Stimulated activated CD4-positive, alpha-beta T cell treated with anti-CD3 and anti-CD28 coated beads, Interleukin-1b, Interleukin-23, amount 100 ng/mL, for 4 hours (primary cell): ENCODE measurements around the gene DYNLT1.

Source experiments
- DNase-seq, 2 donors: peaks; one replicate each; pipeline ENCODE4 v3.0.0-alpha.2; 2020; ENCODE audit warnings: low read depth in 2 of 2

The DYNLT1 gene

DNA sequence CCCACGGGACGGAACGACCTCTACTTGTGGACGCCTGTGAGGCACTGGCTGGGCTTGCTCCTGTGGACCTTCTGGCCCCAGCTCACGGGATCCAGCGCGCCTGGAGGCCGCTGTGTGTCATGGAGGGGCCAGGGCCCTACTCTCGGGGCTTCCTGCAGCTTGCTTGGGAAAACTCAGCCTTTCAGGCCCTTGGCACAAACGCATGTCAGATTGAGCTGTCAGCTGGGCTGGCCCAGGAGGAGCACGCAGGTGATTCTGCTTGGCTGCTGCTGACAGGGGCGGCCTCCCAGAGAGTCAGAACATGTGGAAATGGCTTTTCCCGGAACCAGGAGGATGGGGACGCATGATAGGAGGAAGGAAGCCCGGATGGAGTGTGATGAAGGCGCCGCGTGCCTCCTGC is 44.9 kb downstream of the DYNLT1 start:
- no peak for DNase-seq

DNA sequence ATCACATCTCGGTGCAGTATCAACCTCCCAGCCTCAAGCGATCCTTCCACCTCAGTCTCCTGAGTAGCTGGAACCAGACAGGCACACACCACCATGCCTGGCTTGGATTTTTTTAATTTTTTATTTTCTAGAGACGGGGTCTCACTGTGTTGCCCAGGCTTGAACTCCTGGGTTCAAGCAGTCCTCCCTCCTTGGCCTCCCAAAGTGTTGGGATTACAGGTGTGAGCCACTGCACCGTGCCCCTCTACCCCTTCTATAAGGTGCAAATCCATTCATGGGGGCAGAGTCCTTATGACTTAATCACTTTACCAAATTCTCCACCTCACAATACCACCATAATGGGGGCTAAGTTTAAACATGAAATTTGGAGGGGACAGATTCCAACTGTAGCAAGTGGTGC is 47.0 kb downstream of the DYNLT1 start:
- no peak for DNase-seq

DNA sequence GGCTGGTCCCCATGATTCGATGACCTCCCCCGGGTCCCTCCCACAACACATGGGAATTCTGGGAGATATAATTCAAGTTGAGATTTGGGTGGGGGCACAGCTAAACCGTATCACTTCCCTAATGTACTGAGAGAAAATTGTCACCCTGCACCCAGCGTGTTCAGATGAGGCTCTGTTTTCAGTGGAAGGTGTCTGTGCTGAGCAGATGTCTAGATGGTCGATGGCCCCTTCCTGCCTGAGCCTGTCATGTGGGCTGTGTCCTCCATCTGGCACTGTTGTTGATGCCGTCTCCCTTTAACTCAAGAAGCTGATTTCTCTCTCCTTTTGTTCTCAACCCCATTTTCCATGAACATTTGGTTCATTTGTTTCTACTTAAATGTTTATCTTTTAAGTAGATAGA is 47.7 kb downstream of the DYNLT1 start:
- DNase-seq: no peak

DNA sequence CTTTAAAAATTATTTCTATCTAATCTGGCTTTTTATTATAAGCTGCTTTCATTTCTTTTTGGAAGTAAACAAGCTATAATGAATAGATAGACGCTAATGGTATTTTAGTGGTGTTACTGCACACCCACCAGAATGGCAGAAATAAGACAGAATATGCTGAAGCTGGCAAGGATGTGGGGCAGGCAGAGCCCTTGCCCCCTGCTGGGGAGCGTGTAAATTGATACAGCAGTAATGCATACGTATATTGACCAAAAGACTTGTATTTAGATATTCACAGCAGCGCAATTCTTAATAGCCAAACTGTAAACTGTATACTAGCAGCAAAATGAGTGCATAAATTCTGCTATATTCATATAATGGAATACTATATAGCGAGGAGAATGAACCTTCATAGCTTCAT is 49.3 kb downstream of the DYNLT1 start:
- DNase-seq: no peak

DNA sequence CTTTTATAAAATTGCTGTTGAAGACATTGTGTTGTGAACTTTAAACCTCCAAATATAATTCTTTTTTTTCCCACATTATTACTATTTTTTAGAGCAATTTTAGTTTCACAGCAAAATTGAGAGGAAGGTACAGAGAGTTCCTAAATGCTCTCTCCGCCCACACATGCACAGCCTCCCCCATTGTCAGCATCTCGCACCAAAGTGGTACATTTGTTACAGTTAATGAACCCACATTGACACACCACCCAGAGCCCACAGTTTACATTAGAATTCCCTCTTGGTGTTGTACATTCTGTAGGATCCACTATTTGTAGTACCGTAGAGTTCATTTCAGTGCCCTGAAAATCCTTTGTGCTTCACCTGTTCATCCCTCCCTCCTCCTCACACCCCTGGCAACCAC is 50.9 kb downstream of the DYNLT1 start:
- DNase-seq: no peak

DNA sequence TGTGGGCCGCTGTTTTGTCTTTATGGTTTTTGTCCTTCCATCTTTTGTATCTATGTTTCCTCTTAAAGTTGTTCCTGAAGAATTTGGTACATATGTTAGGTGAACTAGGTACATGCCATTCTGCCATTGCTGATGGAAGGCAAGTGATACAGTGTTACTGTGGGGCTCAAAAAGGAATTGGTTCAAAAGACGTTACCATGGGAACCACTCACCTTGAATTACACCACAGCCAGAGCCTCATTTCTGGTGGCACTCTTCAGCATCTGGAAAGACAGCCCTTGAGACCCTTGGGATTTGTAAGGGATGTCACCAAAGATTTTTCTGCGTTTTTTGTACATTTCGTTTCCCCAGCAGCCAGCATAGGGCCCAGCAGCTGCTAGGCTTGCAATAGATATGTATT is 52.7 kb downstream of the DYNLT1 start:
- DNase-seq: no peak

DNA sequence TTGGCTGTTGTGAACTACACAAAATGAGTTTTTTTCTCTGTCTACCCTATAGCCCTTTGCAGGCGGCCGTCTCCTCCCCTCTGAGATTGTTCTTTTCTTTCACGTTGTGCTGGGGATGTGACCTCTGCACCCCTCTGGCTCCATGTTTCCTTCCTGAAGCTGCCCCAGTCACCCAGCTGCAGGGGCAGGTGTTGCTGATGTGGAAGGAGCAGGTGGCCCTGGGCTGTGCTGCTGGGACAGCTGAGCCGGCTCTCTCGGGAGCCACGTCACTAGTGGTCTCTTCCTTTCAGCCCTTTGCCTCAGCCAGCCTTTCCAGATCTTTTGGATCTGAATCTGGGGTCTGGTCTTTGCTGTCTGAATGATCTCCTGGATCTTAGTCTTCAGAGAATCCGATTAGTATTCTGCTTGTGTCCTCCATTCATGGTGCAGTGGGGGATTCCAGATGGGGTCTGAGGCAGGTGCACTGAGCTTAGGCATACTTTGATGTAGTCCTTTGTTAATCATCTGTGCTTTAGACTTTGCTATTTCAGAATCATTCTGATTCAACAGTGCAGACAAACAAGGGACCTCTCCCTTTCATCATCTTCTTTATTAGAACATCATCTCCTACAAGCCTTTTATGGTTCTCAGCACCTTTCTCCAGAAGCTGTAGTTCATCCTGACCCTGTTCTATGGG is 53.3 kb downstream of the DYNLT1 start:
- DNase-seq: no peak

DNA sequence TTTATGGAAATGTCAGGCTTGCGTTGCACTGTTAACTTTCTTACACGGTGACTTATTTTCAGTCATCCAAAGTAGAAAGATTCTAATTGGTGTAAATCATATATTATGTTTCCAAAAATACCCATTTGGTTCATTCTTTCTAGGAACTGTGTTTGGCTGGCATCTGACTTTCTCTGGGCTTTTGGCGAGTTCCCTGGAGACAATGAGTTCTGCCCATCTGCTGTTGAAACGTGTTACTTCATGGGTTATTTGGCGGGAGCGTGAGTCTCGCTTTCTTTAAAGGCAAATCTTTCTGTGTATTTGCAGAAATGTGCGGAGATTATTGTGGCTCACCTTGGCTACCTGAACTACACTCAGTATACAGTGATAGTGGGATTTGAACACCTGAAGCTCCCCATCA is 55.2 kb downstream of the DYNLT1 start:
- no peak for DNase-seq

DNA sequence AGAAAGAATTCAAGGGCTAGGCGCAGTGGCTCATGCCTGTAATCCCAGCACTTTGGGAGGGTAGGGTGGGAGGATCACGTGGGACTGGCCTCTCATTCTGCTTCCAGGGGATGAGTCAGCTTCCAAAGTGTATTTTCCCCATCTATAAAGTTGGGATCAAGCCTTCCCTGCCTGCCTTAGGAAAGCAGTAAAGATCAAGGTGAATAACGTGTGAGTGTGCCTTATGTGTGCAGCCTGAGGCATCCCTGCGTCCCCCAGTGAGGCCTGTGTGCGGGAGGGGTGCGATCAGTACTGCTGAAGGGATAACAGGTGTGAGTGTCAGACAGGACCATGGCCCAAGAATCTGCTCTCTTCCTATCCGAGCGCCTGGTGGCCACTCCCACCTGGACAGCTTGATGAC is 57.9 kb downstream of the DYNLT1 start:
- no peak for DNase-seq
